Activated CD4-positive, alpha-beta T cell treated with anti-CD3 and anti-CD28 coated beads for 48 hours (primary cell): Measurements from ENCODE around the gene OR51I2.
A peak's percentile ranks its signal among the peaks of the same experiment; 100 is the strongest.

ENCODE experiments used
- DNase-seq: peaks from one replicate; pipeline ENCODE4 v3.0.0-alpha.2; 2020

Gene OR51I2

GRCh38 chr11:5449023-5449422 lies at the start of gene OR51I2:
OR51I2 (plus strand) TSS chr11:5449323; CDS start chr11:5453489, 4,166 bp downstream.
- DNase-seq = no peak

- DNase-seq = no peak
Observed at GRCh38 chr11:5405173-5405572, 44.0 kb upstream of the OR51I2 start.

GRCh38 chr11:5420993-5421392 lies 28.1 kb upstream of the OR51I2 start:
- no peak for DNase-seq

- DNase-seq = no peak
Observed at GRCh38 chr11:5421811-5422210, 27.3 kb upstream of the OR51I2 start, which contains the start of gene OR51Q1. OR51Q1 (plus strand) TSS chr11:5422111; CDS start chr11:5422201, 90 bp downstream.

- no peak for DNase-seq
Observed at GRCh38 chr11:5423131-5423530, 26.0 kb upstream of the OR51I2 start.

GRCh38 chr11:5441414-5441813 lies 7.7 kb upstream of the OR51I2 start, which contains the start of gene OR51I1:
OR51I1 (minus strand) TSS chr11:5441514; CDS start chr11:5441514, 0 bp downstream.
- DNase-seq = no peak

GRCh38 chr11:5443835-5444393 lies 5.2 kb upstream of the OR51I2 start:
- no peak for DNase-seq

GRCh38 chr11:5449432-5449831 lies 309 bp downstream of the OR51I2 start:
- no peak for DNase-seq

GRCh38 chr11:5460983-5461621 lies 12.0 kb downstream of the OR51I2 start:
- DNase-seq = no peak

- no peak for DNase-seq
Observed at GRCh38 chr11:5467527-5467926, 18.4 kb downstream of the OR51I2 start.

GRCh38 chr11:5473921-5474320 lies 24.8 kb downstream of the OR51I2 start:
- no peak for DNase-seq

- DNase-seq = peak; percentile 49
Observed at GRCh38 chr11:5476186-5476819, 27.2 kb downstream of the OR51I2 start.

- DNase-seq = no peak
Observed at GRCh38 chr11:5486003-5486402, 36.9 kb downstream of the OR51I2 start.

- DNase-seq = peak; percentile 46
Observed at GRCh38 chr11:5486421-5486820, 37.3 kb downstream of the OR51I2 start.

- no peak for DNase-seq
Observed at GRCh38 chr11:5488385-5488784, 39.3 kb downstream of the OR51I2 start, which contains the start of gene OR52D1. OR52D1 (plus strand) TSS chr11:5488685; CDS start chr11:5488707, 22 bp downstream.

GRCh38 chr11:5488798-5489399 lies 39.8 kb downstream of the OR51I2 start:
- no peak for DNase-seq

GRCh38 chr11:5489576-5490357 lies 40.6 kb downstream of the OR51I2 start:
- no peak for DNase-seq

- DNase-seq = no peak
Observed at GRCh38 chr11:5499671-5500070, 50.5 kb downstream of the OR51I2 start.

GRCh38 chr11:5500393-5500801 lies 51.3 kb downstream of the OR51I2 start:
- DNase-seq = no peak

GRCh38 chr11:5504403-5504921 lies 55.3 kb downstream of the OR51I2 start:
- no peak for DNase-seq

GRCh38 chr11:5505363-5506048 lies 56.4 kb downstream of the OR51I2 start:
- no peak for DNase-seq
